Sigmoid colon (tissue), 4 donors: Measurements from ENCODE around the gene SUGP1.

Experiments
- CTCF ChIP-seq, 4 experiments: fragments of 450-650 bp in 3 of 4; fragments of 200-600 bp in 1 of 4; IDR thresholded peaks; one replicate each; pipeline ENCODE4 v1.5.1; 2016 to 2019; ENCODE audit warnings: antibody characterized with exemption in 4 of 4, mild to moderate bottlenecking in 3 of 4, moderate library complexity in 2 of 4
- EP300 ChIP-seq, 4 donors: sonication (generic); formaldehyde crosslinking; IDR thresholded peaks; one replicate each; pipeline ENCODE4 v1.6.1; 2017; ENCODE audit warnings: antibody characterized with exemption in 4 of 4
- POLR2A ChIP-seq, 2 donors: fragments of 450-650 bp; IDR thresholded peaks; one replicate each; pipeline ENCODE4 v1.6.1; 2016; ENCODE audit warnings: antibody characterized with exemption in 2 of 2, mild to moderate bottlenecking in 2 of 2, moderate library complexity in 2 of 2

GRCh38 chr19:19279062-19279612 is 41.2 kb downstream of the SUGP1 start:
- no peak for TF ChIP-seq POLR2A (IDR thresholded peaks at IDR 0.05)
- TF ChIP-seq CTCF (IDR thresholded peaks at IDR 0.05) = no peak
- no peak for TF ChIP-seq EP300 (IDR thresholded peaks at IDR 0.05)
